ENCODE results near the gene PDRG1.

PDRG1 gene

GRCh38 chr20:31903627-31904386, 48.0 kb downstream of the PDRG1 start:
- DNase-seq = no peak

GRCh38 chr20:31901615-31902014, 50.2 kb downstream of the PDRG1 start:
- no peak for DNase-seq

GRCh38 chr20:31897541-31897940, 54.3 kb downstream of the PDRG1 start:
- no peak for DNase-seq

- no peak for DNase-seq
These were observed 55.8 kb downstream of the PDRG1 start for GRCh38 chr20:31896049-31896448.

- DNase-seq = peak; percentile 33
These were observed 56.7 kb downstream of the PDRG1 start for GRCh38 chr20:31894980-31895675.
